GM23338 (cell line): Measurements from ENCODE around the gene RAB33A. TPM values are rescaled to one million over a fixed set of nuclear protein-coding genes. Genes with fewer than 3 reads are reported as not detected.

ENCODE experiments used
- ATAC-seq: fragments of 200-7000 bp; cut with Tn5 transposase; 3 replicates; pipeline ENCODE4 v1.9.1; 2020
- DNase-seq: peaks from one replicate; pipeline ENCODE4 v3.0.0-alpha.2; 2015; ENCODE audit warnings: low spot score
- H2AFZ ChIP-seq: fragments of 200-600 bp; sonication (generic); 2 replicates; pipeline ENCODE4 v1.8.0; 2016; ENCODE audit warnings: antibody characterized with exemption, mild to moderate bottlenecking, moderate library complexity
- H3F3A ChIP-seq: fragments of 200-600 bp; sonication (generic); replicated peaks from 2 replicates; pipeline ENCODE4 v1.8.0; 2017; ENCODE audit warnings: antibody characterized with exemption, mixed run types, low read depth
- H3K27ac ChIP-seq: fragments of 200-600 bp; sonication (generic); 2 replicates; pipeline ENCODE4 v1.6.1; 2016; ENCODE audit warnings: low read depth
- H3K27me3 ChIP-seq: fragments of 200-600 bp; sonication (generic); 2 replicates; pipeline ENCODE4 v1.8.0; 2016; ENCODE audit warnings: mild to moderate bottlenecking, mixed run types, moderate library complexity; ENCODE audit not compliant: insufficient read depth
- H3K36me3 ChIP-seq: fragments of 200-600 bp; sonication (generic); 2 replicates; pipeline ENCODE4 v1.8.0; 2016; ENCODE audit warnings: mild to moderate bottlenecking; ENCODE audit not compliant: insufficient read depth
- H3K4me1 ChIP-seq: fragments of 200-600 bp; sonication (generic); 2 replicates; pipeline ENCODE4 v1.8.0; 2016; ENCODE audit warnings: mild to moderate bottlenecking, moderate library complexity; ENCODE audit not compliant: insufficient read depth
- H3K4me2 ChIP-seq: fragments of 200-600 bp; sonication (generic); 2 replicates; pipeline ENCODE4 v1.7.1; 2017; ENCODE audit warnings: mixed run types
- H3K4me3 ChIP-seq: fragments of 200-600 bp; sonication (generic); 2 replicates; pipeline ENCODE4 v1.6.1; 2016; ENCODE audit warnings: mixed run types
- H3K79me2 ChIP-seq: fragments of 200-600 bp; sonication (generic); replicated peaks from 2 replicates; pipeline ENCODE4 v1.8.0; 2017; ENCODE audit warnings: mild to moderate bottlenecking; ENCODE audit not compliant: insufficient read depth
- H3K9me2 ChIP-seq: fragments of 200-600 bp; sonication (generic); 2 replicates; pipeline ENCODE4 v1.8.0; 2017; ENCODE audit not compliant: insufficient read depth
- H4K20me1 ChIP-seq: fragments of 200-600 bp; sonication (generic); replicated peaks from 2 replicates; pipeline ENCODE4 v1.8.0; 2017; ENCODE audit warnings: mild to moderate bottlenecking; ENCODE audit not compliant: insufficient read depth
- H3K27ac Mint-ChIP-seq: 2 replicates; pipeline ENCODE4 v1.8.0; 2020; ENCODE audit warnings: inconsistent platforms, mild to moderate bottlenecking, moderate library complexity, mixed read lengths
- H3K27me3 Mint-ChIP-seq: 3 replicates; pipeline ENCODE4 v1.8.0; 2022; ENCODE audit warnings: low read depth, mild to moderate bottlenecking, moderate library complexity, mixed read lengths, inconsistent platforms; ENCODE audit not compliant: insufficient read depth, poor library complexity
- H3K36me3 Mint-ChIP-seq: 3 replicates; pipeline ENCODE4 v1.8.0; 2021; ENCODE audit warnings: low read depth, mild to moderate bottlenecking, inconsistent platforms, moderate library complexity, mixed read lengths
- H3K4me1 Mint-ChIP-seq: 3 replicates; pipeline ENCODE4 v1.8.0; 2020; ENCODE audit warnings: mild to moderate bottlenecking, inconsistent platforms, mixed read lengths
- H3K4me3 Mint-ChIP-seq: 3 replicates; pipeline ENCODE4 v1.8.0; 2021; ENCODE audit warnings: moderate library complexity, mild to moderate bottlenecking, inconsistent platforms, mixed read lengths
- H3K9me3 Mint-ChIP-seq: 3 replicates; pipeline ENCODE4 v1.8.0; 2020; ENCODE audit warnings: moderate library complexity, mild to moderate bottlenecking, inconsistent platforms, mixed read lengths
- CREB1 ChIP-seq: fragments of 250-450 bp; sonication (Bioruptor Pico); IDR thresholded peaks from 2 replicates; pipeline ENCODE4 v1.5.0; 2020; ENCODE audit warnings: low read depth, mild to moderate bottlenecking, moderate library complexity
- EZH2 ChIP-seq: fragments of 200-600 bp; sonication (generic); IDR thresholded peaks from one replicate; pipeline ENCODE4 v1.8.0; 2017; ENCODE audit warnings: antibody characterized with exemption, mild to moderate bottlenecking, low read depth; ENCODE audit not compliant: unreplicated experiment
- JUNB ChIP-seq: IDR thresholded peaks from one replicate; pipeline ENCODE4 v1.6.1; 2016; ENCODE audit warnings: antibody characterized with exemption; ENCODE audit not compliant: unreplicated experiment
- NANOG ChIP-seq: IDR thresholded peaks from 2 replicates; pipeline ENCODE4 v1.6.1; 2016; ENCODE audit warnings: antibody characterized with exemption, borderline replicate concordance
- POLR2AphosphoS5 ChIP-seq: IDR thresholded peaks from 2 replicates; pipeline ENCODE4 v1.6.1; 2016; ENCODE audit warnings: antibody characterized with exemption, low read depth
- ZNF114 ChIP-seq: fragments of 250-450 bp; sonication (Bioruptor Pico); IDR thresholded peaks from 2 replicates; pipeline ENCODE4 v1.5.0; 2020; ENCODE audit warnings: mild to moderate bottlenecking, moderate library complexity
- polyA plus RNA-seq: library from polyadenylated mRNA; unstranded; fragments of >200 nt; fragmentation: Nextera tagmentation; extraction: Ambion mirVana; gene quantifications from 2 replicates; pipeline ENCODE4 v1.2.1, GENCODE V29; 2016
- total RNA-seq: library from RNA; depleted of rRNA; stranded (reverse); fragments of >200 nt; shearing (Covaris generic); gene quantifications from 2 replicates; pipeline ENCODE4 v1.2.3, GENCODE V29; 2014
- TF ChIP-seq, protein P1 (sequence below): IDR thresholded peaks from one replicate; pipeline ENCODE4 v1.6.1; 2018; ENCODE audit warnings: antibody characterized with exemption; ENCODE audit not compliant: unreplicated experiment
- TF ChIP-seq, protein P2 (sequence below): IDR thresholded peaks from 2 replicates; pipeline ENCODE4 v1.6.1; 2016; ENCODE audit warnings: antibody characterized with exemption
- TF ChIP-seq, protein P3 (sequence below), 2 experiments: fragments of 200-600 bp in 1 of 2; sonication (generic) in 1 of 2; conservative IDR thresholded peaks; 2 replicates each; pipeline versions ENCODE4 v1.5.1 to v1.6.1; 2016 to 2017; ENCODE audit warnings: antibody characterized with exemption in 2 of 2, low read depth in 2 of 2, mild to moderate bottlenecking in 2 of 2, moderate library complexity in 1 of 2

RAB33A gene
- total and polyA plus RNA-seq, 2 experiments from 2014 or later = 5.5 to 6.5 TPM

DNA sequence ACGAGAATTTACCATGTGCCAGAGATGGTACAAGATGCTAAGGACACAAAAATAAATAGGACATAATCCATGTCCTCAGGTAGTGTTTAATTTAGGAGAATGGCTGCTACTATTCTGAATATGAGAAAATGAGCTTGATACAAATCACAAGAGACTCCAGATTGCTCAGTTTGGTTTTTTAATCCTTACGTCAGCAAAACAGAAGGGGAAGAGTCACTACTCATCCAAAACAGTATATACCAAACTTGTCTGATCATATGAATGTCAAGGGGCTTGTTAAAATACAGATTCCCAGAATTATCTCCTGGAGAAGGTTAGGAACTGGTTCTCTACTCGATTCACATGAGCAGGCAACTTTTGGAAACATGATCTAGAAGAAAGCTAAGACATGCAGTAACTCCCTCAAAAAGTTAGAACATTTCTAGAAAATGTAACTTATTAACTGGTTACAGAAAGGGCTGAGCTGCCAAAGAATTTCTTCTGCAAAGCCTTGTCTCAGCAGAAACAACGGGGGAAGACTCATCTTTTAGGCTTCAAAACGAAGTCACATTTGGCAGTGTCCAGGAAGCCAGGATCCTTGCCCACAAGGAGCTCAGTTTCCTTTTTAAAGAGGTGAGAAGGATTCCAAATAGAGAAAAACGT, 9.5 kb upstream of the RAB33A start:
- Histone ChIP-seq H3F3A (no peaks in the 10 kb centered on the region), H3K27me3 (no peaks in the 10 kb centered on the region), H4K20me1 (no peaks in the 10 kb centered on the region), H3K36me3 (no peaks in the 10 kb centered on the region), H3K27ac (no peak overlapping the region), H3K9me2 (no peaks in the 10 kb centered on the region), H3K4me1 (peaks cover 7% of the 10 kb centered on the region), H3K4me3 (no peak overlapping the region), H3K4me2 (no peak overlapping the region), H3K79me2 (peaks cover 45% of the 10 kb centered on the region), H2AFZ (no peak overlapping the region)
- Mint-ChIP-seq H3K4me1 (peaks cover 10% of the 10 kb centered on the region; the same call in 2 of the 3 replicates), H3K4me3 (no peak overlapping the region), H3K36me3 (no peaks in the 10 kb centered on the region; the same call in 1 of the 3 replicates), H3K27ac (no peak overlapping the region), H3K27me3 (no peaks in the 10 kb centered on the region), H3K9me3 (no peaks in the 10 kb centered on the region)
- ATAC-seq = no peak
- DNase-seq = no peak
- no peak for TF ChIP-seq ZNF114 (CRISPR knock-in tag)

DNA sequence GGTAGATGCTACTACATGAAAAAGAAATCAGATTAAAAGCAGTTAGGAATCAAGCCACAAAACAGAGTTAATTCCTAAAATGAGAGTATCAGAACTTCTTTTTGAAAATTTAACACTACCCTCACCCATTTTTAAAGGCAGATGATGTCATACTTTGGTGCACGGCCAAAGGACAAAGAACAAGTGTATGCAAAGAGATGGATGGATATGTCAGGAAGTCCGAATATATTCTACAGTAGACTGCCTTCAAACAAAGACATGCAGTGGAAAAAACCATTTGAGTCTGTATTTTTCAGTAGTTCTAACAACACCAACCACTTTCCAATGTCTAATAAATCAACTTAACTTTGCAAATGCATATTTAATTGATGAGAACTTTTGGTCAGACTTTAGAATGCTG, 8.4 kb upstream of the RAB33A start:
- ATAC-seq (no peak), DNase-seq (no peak)
- Mint-ChIP-seq H3K4me3 (no peak overlapping the region), H3K9me3 (no peaks in the 10 kb centered on the region; the same call in 2 of the 3 replicates), H3K36me3 (no peaks in the 10 kb centered on the region; the same call in 1 of the 3 replicates), H3K27ac (no peak overlapping the region), H3K27me3 (no peaks in the 10 kb centered on the region), H3K4me1 (peaks cover 10% of the 10 kb centered on the region; the same call in 2 of the 3 replicates)
- H3K4me1 ChIP-seq = peaks cover 7% of the 10 kb centered on the region
- H3K4me2 ChIP-seq = no peak overlapping the region
- H4K20me1 ChIP-seq = no peaks in the 10 kb centered on the region
- no peaks in the 10 kb centered on the region for H3K9me2 ChIP-seq
- no peaks in the 10 kb centered on the region for H3K36me3 ChIP-seq
- H3K4me3 ChIP-seq = no peak overlapping the region
- peaks cover 45% of the 10 kb centered on the region for H3K79me2 ChIP-seq
- TF ChIP-seq, protein P1, sequence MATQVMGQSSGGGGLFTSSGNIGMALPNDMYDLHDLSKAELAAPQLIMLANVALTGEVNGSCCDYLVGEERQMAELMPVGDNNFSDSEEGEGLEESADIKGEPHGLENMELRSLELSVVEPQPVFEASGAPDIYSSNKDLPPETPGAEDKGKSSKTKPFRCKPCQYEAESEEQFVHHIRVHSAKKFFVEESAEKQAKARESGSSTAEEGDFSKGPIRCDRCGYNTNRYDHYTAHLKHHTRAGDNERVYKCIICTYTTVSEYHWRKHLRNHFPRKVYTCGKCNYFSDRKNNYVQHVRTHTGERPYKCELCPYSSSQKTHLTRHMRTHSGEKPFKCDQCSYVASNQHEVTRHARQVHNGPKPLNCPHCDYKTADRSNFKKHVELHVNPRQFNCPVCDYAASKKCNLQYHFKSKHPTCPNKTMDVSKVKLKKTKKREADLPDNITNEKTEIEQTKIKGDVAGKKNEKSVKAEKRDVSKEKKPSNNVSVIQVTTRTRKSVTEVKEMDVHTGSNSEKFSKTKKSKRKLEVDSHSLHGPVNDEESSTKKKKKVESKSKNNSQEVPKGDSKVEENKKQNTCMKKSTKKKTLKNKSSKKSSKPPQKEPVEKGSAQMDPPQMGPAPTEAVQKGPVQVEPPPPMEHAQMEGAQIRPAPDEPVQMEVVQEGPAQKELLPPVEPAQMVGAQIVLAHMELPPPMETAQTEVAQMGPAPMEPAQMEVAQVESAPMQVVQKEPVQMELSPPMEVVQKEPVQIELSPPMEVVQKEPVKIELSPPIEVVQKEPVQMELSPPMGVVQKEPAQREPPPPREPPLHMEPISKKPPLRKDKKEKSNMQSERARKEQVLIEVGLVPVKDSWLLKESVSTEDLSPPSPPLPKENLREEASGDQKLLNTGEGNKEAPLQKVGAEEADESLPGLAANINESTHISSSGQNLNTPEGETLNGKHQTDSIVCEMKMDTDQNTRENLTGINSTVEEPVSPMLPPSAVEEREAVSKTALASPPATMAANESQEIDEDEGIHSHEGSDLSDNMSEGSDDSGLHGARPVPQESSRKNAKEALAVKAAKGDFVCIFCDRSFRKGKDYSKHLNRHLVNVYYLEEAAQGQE = no peak
- TF ChIP-seq EZH2 (no peak), CREB1 (CRISPR knock-in tag) (no peak), POLR2AphosphoS5 (no peak), ZNF114 (CRISPR knock-in tag) (no peak), NANOG (no peak), JUNB (no peak)
- TF ChIP-seq, protein P2, sequence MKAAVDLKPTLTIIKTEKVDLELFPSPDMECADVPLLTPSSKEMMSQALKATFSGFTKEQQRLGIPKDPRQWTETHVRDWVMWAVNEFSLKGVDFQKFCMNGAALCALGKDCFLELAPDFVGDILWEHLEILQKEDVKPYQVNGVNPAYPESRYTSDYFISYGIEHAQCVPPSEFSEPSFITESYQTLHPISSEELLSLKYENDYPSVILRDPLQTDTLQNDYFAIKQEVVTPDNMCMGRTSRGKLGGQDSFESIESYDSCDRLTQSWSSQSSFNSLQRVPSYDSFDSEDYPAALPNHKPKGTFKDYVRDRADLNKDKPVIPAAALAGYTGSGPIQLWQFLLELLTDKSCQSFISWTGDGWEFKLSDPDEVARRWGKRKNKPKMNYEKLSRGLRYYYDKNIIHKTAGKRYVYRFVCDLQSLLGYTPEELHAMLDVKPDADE = no peak
- TF ChIP-seq, protein P3, sequence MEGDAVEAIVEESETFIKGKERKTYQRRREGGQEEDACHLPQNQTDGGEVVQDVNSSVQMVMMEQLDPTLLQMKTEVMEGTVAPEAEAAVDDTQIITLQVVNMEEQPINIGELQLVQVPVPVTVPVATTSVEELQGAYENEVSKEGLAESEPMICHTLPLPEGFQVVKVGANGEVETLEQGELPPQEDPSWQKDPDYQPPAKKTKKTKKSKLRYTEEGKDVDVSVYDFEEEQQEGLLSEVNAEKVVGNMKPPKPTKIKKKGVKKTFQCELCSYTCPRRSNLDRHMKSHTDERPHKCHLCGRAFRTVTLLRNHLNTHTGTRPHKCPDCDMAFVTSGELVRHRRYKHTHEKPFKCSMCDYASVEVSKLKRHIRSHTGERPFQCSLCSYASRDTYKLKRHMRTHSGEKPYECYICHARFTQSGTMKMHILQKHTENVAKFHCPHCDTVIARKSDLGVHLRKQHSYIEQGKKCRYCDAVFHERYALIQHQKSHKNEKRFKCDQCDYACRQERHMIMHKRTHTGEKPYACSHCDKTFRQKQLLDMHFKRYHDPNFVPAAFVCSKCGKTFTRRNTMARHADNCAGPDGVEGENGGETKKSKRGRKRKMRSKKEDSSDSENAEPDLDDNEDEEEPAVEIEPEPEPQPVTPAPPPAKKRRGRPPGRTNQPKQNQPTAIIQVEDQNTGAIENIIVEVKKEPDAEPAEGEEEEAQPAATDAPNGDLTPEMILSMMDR (conservative IDR thresholded peaks at IDR 0.05; ENCODE audit: low read depth in 2 of 2) = no peak
- no peaks in the 10 kb centered on the region for H3F3A ChIP-seq
- H3K27me3 ChIP-seq = no peaks in the 10 kb centered on the region
- H2AFZ ChIP-seq = no peak overlapping the region
- no peak overlapping the region for H3K27ac ChIP-seq
